ENCODE data around the gene GJA3. TPM values are rescaled to one million over a fixed set of nuclear protein-coding genes. Genes with fewer than 3 reads are reported as not detected.

GJA3 gene
- total RNA-seq, 1 experiment from 2014 or later: 16.2 TPM

DNA sequence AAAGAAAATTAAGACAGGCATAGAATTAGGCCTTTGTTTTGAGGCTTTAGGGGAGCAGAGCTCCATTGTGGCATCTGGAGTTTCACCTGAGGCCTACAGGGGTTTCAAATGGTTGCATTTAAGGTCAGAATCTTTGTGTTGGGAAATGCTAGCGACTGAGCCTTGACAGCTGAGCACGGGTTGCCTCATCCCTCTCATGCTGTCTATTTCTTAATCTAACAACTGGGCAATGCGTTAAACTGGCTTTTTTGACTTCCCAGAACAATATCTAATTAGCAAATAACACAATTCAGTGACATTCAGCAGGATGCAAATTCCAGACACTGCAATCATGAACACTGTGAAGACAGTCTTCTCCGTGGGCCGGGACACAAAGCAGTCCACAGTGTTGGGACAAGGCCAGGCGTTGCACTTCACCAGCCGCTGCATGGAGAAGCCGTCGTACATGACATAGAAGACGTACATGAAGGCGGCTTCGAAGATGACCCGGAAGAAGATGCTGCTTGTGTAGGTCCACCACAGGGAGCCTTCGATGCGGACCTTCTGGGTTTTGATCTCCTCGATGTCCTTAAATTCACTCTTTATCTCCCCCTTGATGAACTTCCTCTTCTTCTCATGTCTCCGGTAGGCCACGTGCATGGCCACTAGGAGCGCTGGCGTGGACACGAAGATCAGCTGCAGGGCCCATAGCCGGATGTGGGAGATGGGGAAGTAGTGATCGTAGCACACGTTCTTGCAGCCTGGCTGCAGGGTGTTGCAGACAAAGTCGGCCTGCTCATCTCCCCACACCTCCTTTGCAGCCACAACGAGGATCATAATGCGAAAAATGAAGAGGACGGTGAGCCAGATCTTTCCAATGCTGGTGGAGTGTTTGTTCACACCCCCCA is 28.1 kb upstream of the GJA3 start:
- DNase-seq (ENCODE audit: low read depth, low spot score): no peak
- in situ Hi-C loops (cut with HindIII; ENCODE audit: low pct_unique_long_range_greater_than_20kb, low sequenced_read_pairs): loop anchor here (25.0 kb wide), 1 partner anchor 223 kb away; no protein-coding TSS in a partner anchor

DNA sequence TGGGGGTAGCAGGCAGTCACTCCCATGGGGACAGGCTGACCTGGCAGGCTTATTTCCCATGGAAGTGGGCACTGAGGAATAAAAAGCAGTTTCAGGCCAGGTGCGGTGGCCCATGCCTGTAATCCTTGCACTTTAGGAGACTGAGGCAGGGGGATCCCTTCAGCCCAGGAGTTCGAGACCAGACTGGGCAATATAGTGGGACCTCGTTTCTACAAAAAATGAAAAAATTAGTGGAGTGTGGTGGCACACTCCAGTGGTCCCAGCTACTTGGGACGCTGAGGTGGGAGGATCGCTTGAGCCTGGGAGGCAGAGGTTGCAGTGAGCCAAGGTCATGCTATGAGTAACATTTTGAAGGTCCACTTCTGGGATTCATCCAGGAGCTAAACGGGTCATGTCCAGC is 25.9 kb upstream of the GJA3 start:
- DNase-seq (ENCODE audit: low read depth, low spot score): no peak
- in situ Hi-C loops (cut with HindIII; ENCODE audit: low pct_unique_long_range_greater_than_20kb, low sequenced_read_pairs): loop anchor here (25.0 kb wide), 1 partner anchor 226 kb away; no protein-coding TSS in a partner anchor

DNA sequence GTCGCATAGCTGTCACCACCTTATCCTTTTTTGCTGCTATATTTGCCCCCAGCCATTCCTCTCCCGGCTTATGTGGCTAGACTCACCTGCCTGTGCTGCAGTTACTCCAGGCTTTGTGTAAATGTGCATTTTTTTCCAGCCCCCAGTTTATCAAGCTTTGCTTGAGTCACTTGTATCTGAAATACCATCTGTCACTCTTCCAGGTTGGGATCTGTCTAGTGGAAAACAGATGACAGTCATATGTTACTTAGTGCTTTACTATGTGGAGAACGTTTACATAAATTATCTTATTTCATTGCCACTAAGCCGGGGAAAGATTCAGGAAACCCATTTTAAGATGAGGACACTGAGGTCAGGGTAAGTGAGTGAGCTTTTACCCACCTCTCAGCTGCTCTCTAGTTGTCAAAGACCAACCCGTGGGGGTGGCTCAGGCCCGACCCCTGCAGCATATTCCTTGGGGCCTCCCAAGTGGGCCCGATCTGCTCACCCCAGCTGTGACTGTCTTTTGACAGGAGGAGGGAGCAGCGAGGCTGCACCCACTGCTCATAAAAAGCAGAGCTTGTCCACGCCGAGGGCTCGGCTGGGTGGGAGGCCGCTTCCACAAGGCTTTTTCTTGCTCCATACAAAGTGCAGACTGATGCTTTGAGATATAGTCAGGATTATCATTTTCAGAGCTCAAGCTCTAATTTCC is 24.7 kb upstream of the GJA3 start:
- in situ Hi-C loops (cut with HindIII; ENCODE audit: low pct_unique_long_range_greater_than_20kb, low sequenced_read_pairs): loop anchor here (25.0 kb wide), 1 partner anchor 227 kb away; no protein-coding TSS in a partner anchor
- no peak for DNase-seq (ENCODE audit: low read depth, low spot score)

DNA sequence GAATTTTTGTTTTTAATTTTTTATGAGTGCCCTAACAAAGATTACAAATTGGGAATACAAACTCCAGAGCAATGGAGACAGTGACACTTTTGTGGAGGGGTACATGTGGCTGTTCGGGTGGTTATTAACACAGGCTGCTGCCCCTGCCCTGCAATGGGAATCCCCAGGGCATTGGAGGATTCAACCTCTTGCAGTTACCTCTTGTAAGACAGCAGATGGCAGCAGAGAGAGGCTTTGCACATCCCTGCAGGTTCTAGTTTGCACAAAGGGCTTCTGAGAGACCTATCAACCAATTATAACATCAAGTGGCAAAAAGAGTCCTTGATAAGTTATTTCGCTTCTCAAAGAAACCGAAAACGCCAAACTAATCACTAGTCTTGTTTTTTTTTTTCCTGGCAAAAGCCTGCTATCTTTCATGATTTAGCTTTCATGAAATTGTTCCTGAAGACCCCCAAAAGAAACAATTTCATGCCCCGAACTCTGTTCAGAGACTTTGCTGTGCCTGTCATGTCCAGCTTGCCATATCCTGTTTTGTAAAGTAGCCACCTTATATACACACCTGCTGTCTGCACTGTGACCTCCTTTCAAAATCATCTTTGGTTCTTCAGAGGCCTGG is 21.5 kb upstream of the GJA3 start:
- in situ Hi-C loops (cut with HindIII; ENCODE audit: low pct_unique_long_range_greater_than_20kb, low sequenced_read_pairs): loop anchor here (25.0 kb wide), 1 partner anchor 230 kb away; no protein-coding TSS in a partner anchor

DNA sequence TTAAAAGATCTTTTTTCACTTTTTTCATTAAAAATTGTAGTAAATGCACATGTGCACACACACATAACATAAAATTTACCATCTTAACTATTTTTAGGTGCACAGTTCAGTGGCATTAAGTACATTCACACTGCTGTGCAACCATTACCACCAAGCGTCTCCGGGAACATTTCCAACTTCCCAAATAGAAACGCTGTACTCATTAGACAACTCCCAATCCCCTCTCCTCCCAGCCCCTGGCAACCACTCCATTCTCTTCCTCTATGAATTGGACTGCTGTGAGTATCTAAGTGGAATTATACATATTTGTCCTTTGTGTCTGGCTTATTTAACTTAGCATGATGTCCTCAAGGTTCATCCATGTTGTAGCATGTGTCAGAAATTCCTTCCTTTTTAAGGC is 20.3 kb upstream of the GJA3 start:
- in situ Hi-C loops (cut with HindIII; ENCODE audit: low pct_unique_long_range_greater_than_20kb, low sequenced_read_pairs): loop anchor here (25.0 kb wide), 1 partner anchor 231 kb away; no protein-coding TSS in a partner anchor
- no peak for DNase-seq (ENCODE audit: low read depth, low spot score)

More for the DNA sequence above, 21.5 kb upstream of the GJA3 start:
- peak; percentile 89 for DNase-seq (ENCODE audit: low read depth, low spot score)

DNA sequence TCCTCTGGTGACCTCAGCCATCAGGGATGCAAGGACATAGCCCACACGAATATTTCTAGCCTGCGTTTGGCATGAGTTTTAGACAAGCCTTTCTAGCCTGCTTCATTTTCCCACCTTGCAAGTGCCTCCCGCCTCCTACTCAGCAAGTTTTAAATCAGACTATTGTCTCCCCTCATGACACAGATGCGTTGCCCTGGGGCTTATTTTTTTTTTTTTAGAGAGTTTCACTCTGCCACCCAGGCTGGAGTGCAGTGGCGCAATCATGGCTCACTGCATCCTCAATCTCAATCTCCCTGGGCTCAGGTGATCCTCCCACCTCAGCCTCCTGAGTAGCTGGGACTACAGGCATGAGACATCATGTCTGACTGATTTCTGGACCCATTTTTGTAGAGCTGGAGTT is 17.3 kb upstream of the GJA3 start:
- in situ Hi-C loops (cut with HindIII; ENCODE audit: low pct_unique_long_range_greater_than_20kb, low sequenced_read_pairs): loop anchor here (25.0 kb wide), 1 partner anchor 234 kb away; no protein-coding TSS in a partner anchor
- DNase-seq (ENCODE audit: low read depth, low spot score): peak; percentile 60

DNA sequence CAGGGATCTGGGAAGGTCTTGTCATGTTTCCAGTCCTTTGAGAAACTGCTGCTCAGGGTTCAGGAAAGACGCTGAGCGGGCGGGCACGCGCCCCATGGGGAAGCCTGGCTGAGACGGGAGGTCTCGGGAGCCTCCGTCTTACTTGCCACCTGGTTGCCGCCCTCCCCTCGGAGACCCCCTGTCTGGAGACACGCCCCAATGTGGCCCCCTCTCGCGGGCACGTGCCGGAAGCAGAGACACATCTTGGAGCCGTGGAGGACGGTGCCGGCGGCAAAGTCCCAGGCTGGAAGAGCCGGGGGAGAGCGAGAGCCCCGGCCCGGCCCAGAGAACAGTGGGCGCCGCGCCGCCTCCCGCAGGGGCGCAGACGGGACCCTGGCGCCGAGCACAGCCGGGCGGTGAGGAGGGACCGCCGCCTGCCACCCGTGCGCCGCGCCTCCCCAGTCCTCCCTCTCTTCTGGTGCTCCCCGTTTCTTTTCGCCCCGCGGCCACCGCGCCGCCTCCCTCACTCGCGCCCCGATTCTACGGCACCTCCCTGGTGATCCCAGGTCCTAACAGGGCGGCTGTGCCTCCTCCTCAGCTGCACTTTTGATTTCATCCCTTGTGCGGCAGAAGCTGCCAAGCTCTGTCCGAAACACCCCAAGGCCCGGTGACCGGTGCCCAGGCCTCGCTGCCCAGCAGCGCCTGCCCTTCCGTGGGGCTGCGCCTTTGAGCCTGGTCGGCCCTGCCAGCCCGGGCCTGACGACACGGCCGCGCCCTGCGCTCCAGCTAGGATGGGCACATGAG is 16.4 kb upstream of the GJA3 start:
- no peak for DNase-seq (ENCODE audit: low read depth, low spot score)
- in situ Hi-C loops (cut with HindIII; ENCODE audit: low pct_unique_long_range_greater_than_20kb, low sequenced_read_pairs): loop anchor here (25.0 kb wide), 1 partner anchor 235 kb away; no protein-coding TSS in a partner anchor

DNA sequence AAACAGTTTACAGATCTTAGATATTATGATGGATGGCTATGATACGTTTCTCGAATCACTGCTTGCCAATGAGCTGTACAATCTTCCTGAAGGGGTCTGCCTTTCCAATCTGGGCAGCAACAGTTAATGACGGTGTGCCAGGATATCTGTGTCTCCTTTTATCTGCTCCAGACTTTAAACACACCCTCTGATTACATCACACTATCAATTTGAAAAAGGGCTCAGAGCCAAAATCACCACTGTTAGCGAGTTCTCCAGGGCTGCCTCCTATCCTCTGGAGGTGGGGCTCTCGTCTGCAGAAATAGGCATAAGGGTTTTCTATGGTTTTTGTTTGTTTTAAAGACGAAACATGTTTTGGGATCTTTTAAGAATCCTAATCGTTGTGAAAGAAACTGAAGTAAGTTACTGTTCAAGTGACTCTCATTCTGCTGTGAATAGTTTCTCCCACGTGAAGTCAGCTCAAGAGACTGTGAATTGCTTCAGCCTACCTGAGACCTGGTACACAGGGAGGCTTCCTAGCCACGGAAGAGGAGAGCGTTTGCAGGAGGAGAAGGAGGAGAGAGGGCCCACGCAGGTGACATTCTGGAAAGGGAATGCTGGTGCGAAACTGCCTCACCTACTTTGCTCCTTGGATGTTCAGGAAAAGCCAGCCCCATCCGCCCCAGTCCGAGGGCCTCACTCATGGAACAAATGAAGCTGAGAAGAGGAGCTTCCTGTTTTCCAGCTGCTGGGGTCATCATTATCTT is 15.2 kb upstream of the GJA3 start:
- no peak for DNase-seq (ENCODE audit: low read depth, low spot score)
- in situ Hi-C loops (cut with HindIII; ENCODE audit: low pct_unique_long_range_greater_than_20kb, low sequenced_read_pairs): loop anchor here (25.0 kb wide), 1 partner anchor 236 kb away; no protein-coding TSS in a partner anchor

DNA sequence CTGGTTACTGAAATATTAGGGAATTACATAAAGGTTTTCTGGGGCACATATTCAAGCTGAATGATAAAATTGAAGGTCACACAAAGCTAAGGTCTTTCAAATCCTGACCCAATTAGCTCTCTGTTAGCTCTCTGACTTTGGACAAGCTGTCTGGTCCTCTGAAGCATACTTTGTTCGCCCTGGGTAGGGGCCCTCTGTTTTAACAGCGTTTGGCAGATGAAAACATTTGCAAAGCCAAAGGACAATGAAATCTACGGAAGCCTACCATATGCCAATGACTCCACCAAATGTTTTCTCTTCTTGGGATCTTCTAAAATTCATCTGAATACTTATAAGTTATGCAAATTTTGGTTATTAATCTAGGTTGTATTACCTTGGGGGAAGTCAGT is 14.5 kb upstream of the GJA3 start:
- in situ Hi-C loops (cut with HindIII; ENCODE audit: low pct_unique_long_range_greater_than_20kb, low sequenced_read_pairs): loop anchor here (25.0 kb wide), 1 partner anchor 237 kb away; no protein-coding TSS in a partner anchor
- no peak for DNase-seq (ENCODE audit: low read depth, low spot score)

DNA sequence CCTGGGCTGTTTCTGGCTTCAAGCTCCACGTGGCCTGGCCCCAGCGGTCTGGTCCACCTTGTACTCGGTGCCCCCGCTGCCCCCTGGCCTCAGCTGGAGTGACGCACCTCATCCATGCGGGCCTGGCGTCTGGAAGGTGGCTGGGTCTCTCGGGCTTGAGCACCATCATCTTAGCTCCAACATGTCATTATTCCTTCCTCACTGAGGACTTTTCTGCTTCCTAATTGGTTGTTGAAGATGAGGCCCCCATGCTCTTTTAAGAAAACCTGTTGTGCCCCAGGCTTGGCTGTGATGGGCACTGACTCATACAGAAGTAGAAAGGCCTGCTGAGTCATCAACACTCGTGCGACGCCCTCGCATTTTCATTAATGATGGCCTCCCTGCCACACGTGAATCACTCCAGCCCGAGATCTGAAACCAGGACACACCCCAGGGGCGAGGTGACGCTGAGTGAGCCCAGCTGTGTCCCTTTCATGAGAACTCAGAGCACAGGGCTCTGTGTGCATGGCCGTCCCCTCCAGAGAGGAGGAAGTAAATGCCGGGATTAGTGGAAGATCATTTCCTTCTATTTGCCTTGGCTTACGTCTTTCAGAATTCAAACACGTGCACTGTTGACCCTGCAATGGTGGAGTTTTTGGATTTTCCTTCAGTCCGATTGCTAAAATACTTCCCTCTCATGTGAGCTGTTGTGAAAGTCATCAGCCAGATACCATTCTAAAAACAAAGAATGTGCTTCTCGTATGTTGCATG is 14.0 kb upstream of the GJA3 start:
- peak; percentile 76 for DNase-seq (ENCODE audit: low read depth, low spot score)
- in situ Hi-C loops (cut with HindIII; ENCODE audit: low pct_unique_long_range_greater_than_20kb, low sequenced_read_pairs): loop anchor here (25.0 kb wide), 1 partner anchor 237 kb away; no protein-coding TSS in a partner anchor

DNA sequence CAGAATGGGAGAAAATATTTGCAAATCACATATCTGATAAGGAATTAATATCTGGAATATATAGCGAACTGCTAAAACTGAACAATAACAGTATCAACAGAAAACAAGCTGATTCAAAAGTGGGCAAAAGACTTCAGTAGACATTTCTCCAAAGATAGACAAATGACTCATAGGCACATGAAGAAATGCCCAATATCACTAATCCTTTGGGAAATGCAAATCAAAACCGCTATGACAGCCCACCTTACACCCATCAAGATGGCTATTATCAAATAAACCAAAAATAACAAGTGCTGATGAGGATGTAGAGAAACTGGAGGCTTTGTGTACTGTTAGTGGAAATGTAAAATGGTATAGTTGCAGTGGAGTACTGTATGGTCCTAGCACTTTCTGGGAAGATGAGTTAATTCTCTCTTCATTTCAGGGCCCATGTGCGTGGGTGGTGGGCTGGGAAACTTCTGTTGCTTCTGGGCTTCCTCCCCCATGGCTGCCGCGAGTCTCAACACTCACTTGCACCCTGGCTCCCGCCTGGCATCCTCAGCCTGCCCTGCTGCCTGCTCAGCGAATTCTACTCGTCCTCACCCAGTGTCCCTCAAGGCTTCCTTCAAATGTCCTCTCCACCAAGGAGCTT is 12.4 kb upstream of the GJA3 start:
- DNase-seq (ENCODE audit: low read depth, low spot score): no peak
- in situ Hi-C loops (cut with HindIII; ENCODE audit: low pct_unique_long_range_greater_than_20kb, low sequenced_read_pairs): no loop called here

DNA sequence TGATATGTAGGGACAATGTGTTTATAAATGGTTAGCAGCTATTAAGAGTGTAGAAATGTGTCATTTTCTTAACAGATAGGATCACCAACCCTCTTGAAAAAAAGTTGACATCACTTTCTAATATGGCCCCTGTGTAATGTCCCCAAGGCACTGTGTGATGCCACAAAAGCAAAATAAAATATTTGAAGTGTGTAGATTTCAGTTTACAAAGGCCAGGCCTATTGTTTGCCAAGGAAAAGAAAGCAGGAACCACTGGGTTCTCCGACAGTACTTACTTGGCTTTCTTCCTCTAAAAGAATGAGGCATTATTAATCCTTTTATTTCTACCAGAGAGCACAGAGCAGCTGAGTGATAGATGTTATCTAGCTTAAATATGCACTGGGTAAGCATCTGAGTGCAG is 10.5 kb upstream of the GJA3 start:
- no peak for DNase-seq (ENCODE audit: low read depth, low spot score)
- in situ Hi-C loops (cut with HindIII; ENCODE audit: low pct_unique_long_range_greater_than_20kb, low sequenced_read_pairs): no loop called here

DNA sequence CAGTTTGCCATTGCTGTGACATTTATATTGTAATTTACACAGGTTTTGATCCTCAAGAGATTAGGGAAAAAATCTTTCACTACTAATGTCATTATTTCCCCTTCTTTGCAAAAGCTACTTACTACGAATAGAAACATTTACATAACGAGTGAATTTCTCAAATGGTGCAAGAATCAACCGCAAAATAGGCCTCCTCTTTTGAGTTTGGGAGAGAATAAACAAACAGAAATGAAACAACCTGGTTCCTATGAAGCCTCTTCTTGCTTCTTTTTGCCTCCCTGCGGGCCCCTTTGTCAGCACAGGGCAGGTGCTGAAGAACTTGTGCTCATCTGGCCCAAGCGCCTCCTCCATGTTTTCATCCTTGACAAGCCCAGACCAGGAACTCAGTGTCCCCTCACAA is 10.1 kb upstream of the GJA3 start:
- no peak for DNase-seq (ENCODE audit: low read depth, low spot score)
- in situ Hi-C loops (cut with HindIII; ENCODE audit: low pct_unique_long_range_greater_than_20kb, low sequenced_read_pairs): no loop called here

DNA sequence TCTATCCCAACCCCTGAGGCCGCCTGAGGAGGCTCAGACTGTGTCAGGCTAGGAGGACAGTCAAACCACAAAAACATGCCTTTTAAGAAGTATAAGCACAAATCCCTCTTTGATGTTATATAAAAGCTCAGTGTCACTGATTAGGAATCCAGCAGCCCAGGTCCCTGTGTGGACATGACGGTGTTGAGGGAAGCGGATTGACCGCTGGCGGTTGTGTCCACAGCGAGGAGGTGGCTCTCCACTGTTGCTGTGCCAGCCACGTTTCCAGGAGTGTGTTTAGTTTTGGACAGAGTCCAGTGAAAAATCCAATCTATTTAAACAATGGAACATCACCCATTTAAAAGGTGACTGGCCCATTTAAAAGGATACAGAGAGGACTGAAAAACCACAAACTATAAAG is 7.5 kb upstream of the GJA3 start:
- in situ Hi-C loops (cut with HindIII; ENCODE audit: low pct_unique_long_range_greater_than_20kb, low sequenced_read_pairs): no loop called here
- DNase-seq (ENCODE audit: low read depth, low spot score): no peak

DNA sequence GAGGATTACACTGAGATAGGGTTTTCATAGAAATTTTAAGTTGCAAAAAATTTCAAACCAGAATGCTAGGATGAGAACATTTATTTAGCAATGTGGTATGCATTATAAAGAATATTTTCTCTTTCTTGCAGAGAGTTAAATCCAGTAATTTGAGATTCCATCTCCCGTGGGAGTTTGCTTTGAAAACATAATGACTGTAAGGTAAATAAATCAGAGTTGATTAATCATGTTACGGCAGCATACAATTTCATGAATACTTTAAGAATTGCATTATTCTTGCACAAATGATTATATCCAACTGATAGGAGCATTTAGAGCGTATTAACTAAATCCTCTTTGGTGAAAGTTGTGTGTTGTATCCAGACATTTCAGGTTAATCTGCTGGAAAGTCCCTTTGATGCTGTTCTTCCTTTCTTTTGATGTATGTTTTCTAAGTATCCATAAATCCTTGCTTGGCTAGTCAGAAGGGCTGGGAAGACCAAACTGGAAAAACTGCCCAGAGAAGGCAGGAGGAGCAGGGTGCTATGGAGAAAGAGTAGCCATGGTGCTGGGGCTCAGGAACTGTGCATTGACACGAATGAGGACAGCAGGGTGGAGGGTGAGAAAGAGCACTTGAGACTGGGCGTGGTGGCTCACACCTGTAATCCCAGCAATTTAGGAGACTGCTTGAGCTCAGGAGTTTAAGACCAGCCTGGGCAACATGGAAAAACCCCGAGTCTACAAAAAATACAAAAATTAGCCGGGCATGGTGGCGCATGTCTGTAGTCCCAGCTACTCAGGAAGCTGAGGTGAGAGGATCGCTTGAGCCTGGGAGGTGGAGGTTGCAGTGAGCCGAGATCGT is 4.8 kb upstream of the GJA3 start:
- in situ Hi-C loops (cut with HindIII; ENCODE audit: low pct_unique_long_range_greater_than_20kb, low sequenced_read_pairs): no loop called here
- DNase-seq (ENCODE audit: low read depth, low spot score): no peak

Data from SK-MEL-5 (cell line).